H9 (cell line): ENCODE measurements around the gene BUD13. TPM values are rescaled to one million over a fixed set of nuclear protein-coding genes. Genes with fewer than 3 reads are reported as not detected.

Experiments used
- DNase-seq: peaks from one replicate; pipeline ENCODE4 v3.0.0-alpha.2; 2017
- H2AFZ ChIP-seq: one replicate; pipeline ENCODE4 v1.6.1; 2013; ENCODE audit warnings: mild to moderate bottlenecking, low read length, control low read depth, moderate library complexity
- H2AK5ac ChIP-seq: 2 replicates; pipeline ENCODE4 v1.6.1; 2013; ENCODE audit warnings: low read length, control low read depth, mixed read lengths; ENCODE audit not compliant: insufficient read length
- H2BK120ac ChIP-seq: one replicate; pipeline ENCODE4 v1.6.1; 2013; ENCODE audit warnings: low read depth, mild to moderate bottlenecking, low read length, control low read depth, inconsistent platforms; ENCODE audit not compliant: poor library complexity, severe bottlenecking
- H2BK12ac ChIP-seq: 2 replicates; pipeline ENCODE4 v1.6.1; 2013; ENCODE audit warnings: low read length, control low read depth, mixed read lengths, low read depth; ENCODE audit not compliant: insufficient read length
- H2BK15ac ChIP-seq: 2 replicates; pipeline ENCODE4 v1.6.1; 2013; ENCODE audit warnings: low read depth, low read length, control low read depth
- H2BK20ac ChIP-seq: one replicate; pipeline ENCODE4 v1.6.1; 2013; ENCODE audit warnings: low read depth, mild to moderate bottlenecking, low read length, control low read depth, inconsistent platforms; ENCODE audit not compliant: poor library complexity, severe bottlenecking
- H2BK5ac ChIP-seq: 2 replicates; pipeline ENCODE4 v1.6.1; 2013; ENCODE audit warnings: low read length, control low read depth, mixed read lengths; ENCODE audit not compliant: insufficient read length
- H3K14ac ChIP-seq: 2 replicates; pipeline ENCODE4 v1.6.1; 2013; ENCODE audit warnings: low read length, control low read depth; ENCODE audit not compliant: insufficient read depth
- H3K18ac ChIP-seq: 2 replicates; pipeline ENCODE4 v1.6.1; 2013; ENCODE audit warnings: low read depth, mild to moderate bottlenecking, mixed read lengths, low read length, control low read depth; ENCODE audit not compliant: insufficient read length
- H3K23ac ChIP-seq: 2 replicates; pipeline ENCODE4 v1.6.1; 2013; ENCODE audit warnings: low read length, control low read depth, mixed read lengths, low read depth; ENCODE audit not compliant: insufficient read length
- H3K23me2 ChIP-seq: 2 replicates; pipeline ENCODE4 v1.6.1; 2013; ENCODE audit warnings: low read depth, mild to moderate bottlenecking, mixed read lengths, low read length, control low read depth; ENCODE audit not compliant: insufficient read length, poor library complexity, severe bottlenecking
- H3K27ac ChIP-seq: 2 replicates; pipeline ENCODE4 v1.5.1; 2013; ENCODE audit warnings: low read length, control low read depth, mixed read lengths, low read depth; ENCODE audit not compliant: insufficient read length
- H3K27me3 ChIP-seq: 2 replicates; pipeline ENCODE4 v1.6.1; 2013; ENCODE audit warnings: low read length, control low read depth, inconsistent platforms; ENCODE audit not compliant: insufficient read depth
- H3K4ac ChIP-seq: 2 replicates; pipeline ENCODE4 v1.6.1; 2013; ENCODE audit warnings: low read depth, mild to moderate bottlenecking, control low read depth, inconsistent platforms, low read length, moderate library complexity
- H3K4me1 ChIP-seq: 2 replicates; pipeline ENCODE4 v1.6.1; 2013; ENCODE audit warnings: low read length, control low read depth, inconsistent platforms; ENCODE audit not compliant: insufficient read depth
- H3K4me2 ChIP-seq: 2 replicates; pipeline ENCODE4 v1.6.1; 2013; ENCODE audit warnings: low read length, control low read depth, mixed read lengths; ENCODE audit not compliant: insufficient read length, insufficient read depth
- H3K56ac ChIP-seq: 2 replicates; pipeline ENCODE4 v1.6.1; 2013; ENCODE audit warnings: low read depth, mild to moderate bottlenecking, mixed read lengths, low read length, control low read depth; ENCODE audit not compliant: insufficient read length
- H3K79me1 ChIP-seq: 2 replicates; pipeline ENCODE4 v1.6.1; 2013; ENCODE audit warnings: low read depth, mild to moderate bottlenecking, moderate library complexity, low read length, control low read depth, inconsistent platforms; ENCODE audit not compliant: insufficient read depth, poor library complexity, severe bottlenecking
- H3K79me2 ChIP-seq: 2 replicates; pipeline ENCODE4 v1.6.1; 2013; ENCODE audit warnings: low read length, control low read depth, inconsistent platforms; ENCODE audit not compliant: insufficient read depth
- H3K9ac ChIP-seq: 2 replicates; pipeline ENCODE4 v1.6.1; 2013; ENCODE audit warnings: low read length, control low read depth, mixed read lengths; ENCODE audit not compliant: insufficient read length; ENCODE audit errors: extremely low read depth
- H3K9me3 ChIP-seq: one replicate; pipeline ENCODE4 v1.6.1; 2013; ENCODE audit warnings: low read depth, low read length, inconsistent platforms; ENCODE audit not compliant: control insufficient read depth
- H3T11ph ChIP-seq: one replicate; pipeline ENCODE4 v1.6.1; 2013; ENCODE audit warnings: mild to moderate bottlenecking, low read length, control low read depth, inconsistent platforms
- H4K20me1 ChIP-seq: one replicate; pipeline ENCODE4 v1.6.1; 2013; ENCODE audit not compliant: control insufficient read depth, insufficient read length, insufficient read depth
- H4K5ac ChIP-seq: 2 replicates; pipeline ENCODE4 v1.6.1; 2013; ENCODE audit warnings: low read depth, mild to moderate bottlenecking, mixed read lengths, low read length, control low read depth; ENCODE audit not compliant: insufficient read length
- H4K8ac ChIP-seq: replicated peaks from 2 replicates; pipeline ENCODE4 v1.6.1; 2013; ENCODE audit warnings: low read length, control low read depth, mixed read lengths, low read depth; ENCODE audit not compliant: insufficient read length
- H4K91ac ChIP-seq: 2 replicates; pipeline ENCODE4 v1.6.1; 2013; ENCODE audit warnings: low read depth, mild to moderate bottlenecking, moderate library complexity, mixed read lengths, low read length, control low read depth; ENCODE audit not compliant: insufficient read length
- H3K27ac Mint-ChIP-seq, 3 experiments: 2 replicates in 2 of 3; 3 replicates in 1 of 3; pipeline ENCODE4 v1.8.0; 2020 to 2021; ENCODE audit warnings: mixed read lengths in 3 of 3, mild to moderate bottlenecking in 1 of 3, moderate library complexity in 1 of 3
- H3K27me3 Mint-ChIP-seq: 2 replicates; pipeline ENCODE4 v1.8.0; 2021; ENCODE audit warnings: low read depth, mild to moderate bottlenecking, moderate library complexity, mixed read lengths
- H3K36me3 Mint-ChIP-seq, 3 experiments: 2 replicates in 2 of 3; 3 replicates in 1 of 3; pipeline ENCODE4 v1.8.0; 2020 to 2021; ENCODE audit warnings: low read depth in 3 of 3, mixed read lengths in 3 of 3; ENCODE audit not compliant: insufficient read depth in 1 of 3
- H3K4me1 Mint-ChIP-seq, 2 experiments: 2 replicates each; pipeline ENCODE4 v1.8.0; 2020; ENCODE audit warnings: mixed read lengths in 2 of 2
- H3K4me3 Mint-ChIP-seq, 2 experiments: 2 replicates in 1 of 2; 3 replicates in 1 of 2; pipeline ENCODE4 v1.8.0; 2020 to 2021; ENCODE audit warnings: mild to moderate bottlenecking in 2 of 2, mixed read lengths in 2 of 2, moderate library complexity in 1 of 2
- H3K9me3 Mint-ChIP-seq, 2 experiments: 2 replicates in 1 of 2; 3 replicates in 1 of 2; pipeline ENCODE4 v1.8.0; 2020; ENCODE audit warnings: mild to moderate bottlenecking in 2 of 2, mixed read lengths in 2 of 2, moderate library complexity in 1 of 2
- CTCF ChIP-seq: fragments of 200-600 bp; sonication (generic); conservative IDR thresholded peaks from 3 replicates; pipeline ENCODE4 v1.8.0; 2021; ENCODE audit warnings: antibody characterized with exemption, mild to moderate bottlenecking
- WGBS: extraction: QIAGEN DNeasy Blood & Tissue Kit; methylation state at CpG from one replicate; pipeline ENCODE4 v1.1.7; 2013; ENCODE audit warnings: missing lambda C conversion rate, low lambda C conversion rate, mixed read lengths; ENCODE audit not compliant: insufficient read length; ENCODE audit errors: extremely low coverage; 5-methylcytosine and 5-hydroxymethylcytosine counted together
- total RNA-seq: library from RNA; stranded (reverse); gene quantifications from 2 replicates; pipeline ENCODE4 v1.2.1, GENCODE V29; 2021

The BUD13 gene
- total RNA-seq, 1 experiment from 2014 or later = 30.0 TPM

- Histone ChIP-seq H4K91ac (no peak overlapping the region), H2BK15ac (no peak overlapping the region), H2BK12ac (no peak overlapping the region), H2BK20ac (no peak overlapping the region), H3K18ac (no peak overlapping the region), H3T11ph (no peak overlapping the region), H4K5ac (no peak overlapping the region), H2BK120ac (no peak overlapping the region), H3K14ac (no peak overlapping the region), H3K9me3 (no peaks in the 10 kb centered on the region), H3K23me2 (no peaks in the 10 kb centered on the region), H3K4ac (no peak overlapping the region), H4K20me1 (no peaks in the 10 kb centered on the region), H3K56ac (no peak overlapping the region), H2AK5ac (no peak overlapping the region), H3K4me1 (no peaks in the 10 kb centered on the region), H2AFZ (no peak overlapping the region), H3K9ac (no peak overlapping the region), H3K79me1 (no peaks in the 10 kb centered on the region), H2BK5ac (no peak overlapping the region), H3K79me2 (no peaks in the 10 kb centered on the region), H3K27me3 (no peaks in the 10 kb centered on the region), H3K4me2 (no peak overlapping the region), H4K8ac (no peak overlapping the region), H3K27ac (no peak overlapping the region), H3K23ac (no peak overlapping the region)
- Mint-ChIP-seq H3K27me3 (peaks cover 26% of the 10 kb centered on the region), H3K36me3 (no peaks in the 10 kb centered on the region), H3K27ac (no peak overlapping the region), H3K4me1 (peaks cover 16 to 33% of the 10 kb centered on the region in 2 experiments), H3K4me3 (no peak overlapping the region), H3K9me3 (no peaks in the 10 kb centered on the region; a peak in 1 of 5 replicates)
- no CpG with 5 or more reads among the region's 11 CpGs for whole genome bisulfite sequencing
- TF ChIP-seq CTCF = no peak
- peak; percentile 83 for DNase-seq
These were observed 69.4 kb downstream of the BUD13 start for GRCh38 chr11:116703421-116703820.
